HG02763 (cell line): Measurements from ENCODE around the gene PIP5K1B.
"Not testable (repeated sequence)": the region's sequence is repeated elsewhere in the genome, so short reads cannot be mapped to it uniquely, and the experiment has no call there.

Experiments
- ATAC-seq: cut with Tn5 transposase; IDR thresholded peaks from one replicate; pipeline ENCODE4 v1.9.1; 2021; ENCODE audit warnings: mild to moderate bottlenecking, moderate library complexity; ENCODE audit not compliant: unreplicated experiment

The PIP5K1B gene

DNA sequence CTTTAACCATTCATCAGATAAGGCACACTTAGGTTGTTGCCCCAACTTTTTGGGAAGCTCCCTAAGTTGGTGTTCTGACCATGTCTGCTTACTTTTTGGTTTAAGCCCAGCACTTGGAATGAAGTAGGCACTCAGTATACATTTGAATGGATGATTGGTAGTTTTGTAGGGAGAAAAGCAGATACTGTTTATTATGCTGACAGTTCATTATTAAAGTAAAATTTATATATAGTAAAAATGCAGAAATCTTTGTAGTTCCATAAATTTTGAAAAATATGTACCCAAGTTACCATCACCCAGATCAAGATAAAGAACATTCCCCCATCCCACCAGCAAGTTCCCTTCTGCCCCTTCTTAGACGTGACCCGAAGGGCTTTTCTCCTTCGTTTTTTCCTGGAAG lies 273.5 kb downstream of the PIP5K1B start:
- no peak for ATAC-seq

- ATAC-seq = no peak
These were observed 274.7 kb downstream of the PIP5K1B start for GRCh38 chr9:68979538-68980314.

DNA sequence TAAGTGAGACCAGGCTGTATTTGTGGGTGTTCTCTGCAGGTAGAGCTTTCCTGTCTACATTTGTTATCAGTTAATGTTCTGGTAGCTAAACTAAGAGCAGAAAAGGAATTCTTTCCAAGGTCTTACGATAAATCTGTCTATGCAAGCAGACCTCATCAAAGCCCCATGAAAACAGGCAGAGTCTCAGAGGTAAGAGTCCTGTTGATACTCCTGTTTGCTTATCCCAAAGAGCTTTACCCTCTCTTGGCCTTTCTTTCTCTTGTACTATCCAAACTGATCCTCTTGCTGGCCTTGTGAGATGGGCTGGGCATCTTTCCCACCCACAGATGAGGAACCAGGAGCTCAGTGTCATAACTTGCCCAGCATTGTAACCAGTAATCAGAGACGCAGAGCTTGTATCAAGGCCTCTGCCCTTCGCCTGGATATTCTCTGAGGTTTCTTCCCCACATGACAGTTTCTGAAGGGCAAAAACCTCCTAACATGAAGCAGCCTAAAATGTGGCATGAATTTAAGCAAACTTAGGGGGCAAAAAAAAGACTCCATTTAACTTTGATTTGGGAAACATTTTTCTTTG lies 275.4 kb downstream of the PIP5K1B start:
- no peak for ATAC-seq

DNA sequence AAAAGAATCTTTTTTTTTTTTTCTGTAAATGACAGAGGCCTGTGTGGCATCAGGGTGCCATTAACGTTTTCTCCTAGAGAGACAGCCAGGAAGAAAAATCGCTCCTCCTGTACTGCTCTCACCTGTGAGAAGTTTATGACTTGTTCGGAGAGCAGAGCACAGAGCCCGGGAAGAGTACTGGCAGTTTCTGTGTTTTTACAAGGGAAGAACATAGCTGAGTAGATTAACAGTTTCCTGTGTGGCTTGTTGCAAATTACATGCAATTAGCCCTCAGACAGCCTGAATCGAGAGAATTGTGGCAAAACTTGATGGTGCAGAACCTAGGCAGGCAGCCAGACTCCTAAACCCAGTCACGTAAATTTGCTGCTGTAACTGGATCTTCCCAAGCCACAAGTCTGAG lies 276.7 kb downstream of the PIP5K1B start:
- peak; percentile 40 for ATAC-seq

GRCh38 chr9:68983008-68983411 lies 278.0 kb downstream of the PIP5K1B start:
- ATAC-seq = peak; percentile 37

DNA sequence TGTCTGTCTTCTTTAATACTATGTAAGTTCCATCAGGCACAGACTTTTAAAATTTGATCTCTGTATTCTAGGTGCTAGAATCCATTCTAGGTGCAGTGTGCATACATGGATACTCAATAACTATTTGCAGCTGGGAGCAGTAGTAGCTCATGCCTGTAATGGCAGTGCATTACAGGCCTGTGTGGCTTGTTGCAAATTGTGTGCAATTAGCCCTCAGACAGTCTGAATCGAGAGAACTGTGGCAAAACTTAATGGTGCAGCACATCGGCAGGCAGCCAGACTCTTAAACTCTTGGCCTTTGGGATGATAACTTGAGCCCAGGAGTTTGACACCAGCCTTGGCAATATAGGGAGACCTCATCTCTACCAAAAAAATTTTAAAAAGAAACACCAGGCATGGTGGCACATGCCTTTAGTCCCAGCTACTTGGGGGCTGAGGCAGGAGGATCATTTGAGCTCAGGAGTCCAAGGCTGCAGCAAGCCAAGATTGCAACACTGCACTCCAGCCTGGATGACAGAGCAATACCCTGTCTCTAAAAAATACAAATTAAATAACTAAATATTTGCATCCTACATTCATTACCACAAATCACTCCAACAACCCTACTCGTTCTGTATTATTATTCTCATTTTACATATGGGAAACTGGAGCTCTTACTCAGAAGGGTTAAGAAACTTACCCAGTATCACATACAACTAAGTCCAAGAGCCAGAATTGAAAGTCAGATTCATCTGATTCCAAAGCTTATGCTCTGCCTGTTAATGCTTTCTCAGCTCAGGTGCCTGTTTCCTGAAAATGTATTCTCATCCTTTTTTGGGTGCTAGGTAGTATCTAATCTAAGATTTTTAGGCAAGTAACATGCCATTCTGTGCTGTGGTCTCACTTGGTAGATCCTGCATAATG lies 278.7 kb downstream of the PIP5K1B start:
- ATAC-seq = no peak

DNA sequence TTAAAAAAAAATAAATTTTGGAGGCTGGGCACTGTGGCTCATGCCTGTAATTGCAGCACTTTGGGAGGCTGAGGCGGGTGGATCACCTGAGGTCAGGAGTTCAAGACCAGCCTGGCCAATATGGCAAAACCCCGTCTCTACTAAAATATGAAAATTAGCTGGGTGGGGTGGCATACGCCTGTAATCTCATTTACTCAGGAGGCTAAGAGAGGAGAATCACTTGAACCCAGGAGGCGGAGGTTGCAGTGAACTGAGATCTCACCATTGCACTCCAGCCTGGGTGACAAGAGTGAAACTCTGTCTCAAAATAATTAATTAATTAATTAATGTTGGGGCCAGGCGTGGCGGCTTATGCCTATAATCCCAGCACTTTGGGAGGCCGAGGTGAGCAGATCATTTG lies 281.9 kb downstream of the PIP5K1B start:
- ATAC-seq = not testable (repeated sequence)

DNA sequence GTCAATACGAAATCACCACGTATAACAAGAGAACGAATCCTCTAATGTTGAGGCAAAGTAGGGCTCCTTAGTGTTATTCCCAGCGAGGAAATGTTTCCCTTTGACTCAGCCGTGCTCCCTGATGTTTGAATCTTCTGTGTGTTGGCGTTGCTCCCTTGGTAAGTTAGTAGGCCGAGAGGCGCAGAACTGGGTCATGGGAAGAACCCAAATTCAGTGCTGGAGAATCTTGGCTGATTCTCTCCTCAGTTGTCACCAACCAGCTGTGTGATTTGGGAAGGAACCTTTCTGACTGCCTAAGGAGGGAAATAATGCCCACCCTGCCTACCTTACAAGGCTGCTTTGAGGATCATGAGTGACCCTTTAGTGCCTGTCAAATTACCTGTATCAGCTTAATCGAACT lies 286.4 kb downstream of the PIP5K1B start:
- no peak for ATAC-seq

GRCh38 chr9:68995776-68996175 lies 290.7 kb downstream of the PIP5K1B start:
- no peak for ATAC-seq

DNA sequence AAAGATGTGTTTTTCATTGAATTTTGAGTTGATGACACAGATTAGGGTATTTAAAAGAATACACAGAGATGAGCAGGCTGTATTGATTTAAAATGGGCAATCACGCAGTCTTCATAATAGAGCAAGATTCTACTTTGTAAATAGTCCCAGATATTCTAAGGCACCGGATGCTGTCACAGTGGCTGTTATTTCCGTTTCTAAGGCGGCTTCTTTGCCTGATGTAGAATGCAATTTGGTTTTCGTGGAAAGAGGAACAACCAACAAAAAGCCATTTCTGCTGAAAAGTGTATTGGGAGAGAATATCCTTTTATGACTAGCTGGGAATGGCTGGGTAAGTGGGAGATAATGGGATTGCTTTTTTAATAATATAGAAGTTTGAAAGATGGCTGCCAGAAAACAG lies 291.4 kb downstream of the PIP5K1B start:
- no peak for ATAC-seq

- ATAC-seq = no peak
These were observed 292.6 kb downstream of the PIP5K1B start for GRCh38 chr9:68997666-68998065.

DNA sequence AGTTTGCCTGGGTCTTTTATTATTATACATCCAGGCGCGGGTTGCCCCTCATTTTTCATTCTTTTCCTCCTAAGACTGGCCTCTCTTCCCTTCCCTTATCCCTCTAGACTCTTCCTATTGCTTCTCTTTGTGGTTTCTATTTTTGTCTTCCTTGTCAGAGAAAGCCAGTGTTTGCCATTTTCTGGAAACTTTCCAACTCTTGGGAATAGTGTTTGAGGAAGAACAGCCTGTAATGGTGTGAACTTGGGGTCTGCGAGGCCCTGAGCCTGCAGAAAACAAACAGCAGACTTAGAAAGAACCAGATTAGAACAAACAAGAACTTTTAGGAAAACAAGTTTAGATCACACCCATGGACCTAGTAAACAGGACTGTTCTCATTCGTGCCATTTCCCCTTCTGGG lies 293.3 kb downstream of the PIP5K1B start:
- ATAC-seq = no peak

DNA sequence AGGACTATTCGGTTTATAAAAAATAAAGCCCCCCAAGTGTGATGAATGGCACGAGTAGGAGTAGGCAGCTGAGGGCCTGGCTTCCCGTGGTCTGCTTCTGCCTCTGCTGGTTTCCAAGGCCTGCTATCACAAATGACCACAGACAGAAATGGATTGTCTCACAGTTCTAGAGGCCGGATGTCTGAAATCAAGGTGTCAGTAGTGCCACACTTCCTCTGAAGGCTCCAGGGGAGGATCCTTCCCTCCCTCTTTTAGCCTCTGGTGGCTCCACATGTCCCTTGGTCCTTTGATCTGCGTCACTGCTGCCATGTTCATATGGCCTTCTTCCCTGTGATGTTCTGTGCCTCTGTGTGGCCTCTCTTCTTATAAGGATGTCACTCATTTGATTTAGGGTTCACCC lies 293.8 kb downstream of the PIP5K1B start:
- ATAC-seq = no peak

DNA sequence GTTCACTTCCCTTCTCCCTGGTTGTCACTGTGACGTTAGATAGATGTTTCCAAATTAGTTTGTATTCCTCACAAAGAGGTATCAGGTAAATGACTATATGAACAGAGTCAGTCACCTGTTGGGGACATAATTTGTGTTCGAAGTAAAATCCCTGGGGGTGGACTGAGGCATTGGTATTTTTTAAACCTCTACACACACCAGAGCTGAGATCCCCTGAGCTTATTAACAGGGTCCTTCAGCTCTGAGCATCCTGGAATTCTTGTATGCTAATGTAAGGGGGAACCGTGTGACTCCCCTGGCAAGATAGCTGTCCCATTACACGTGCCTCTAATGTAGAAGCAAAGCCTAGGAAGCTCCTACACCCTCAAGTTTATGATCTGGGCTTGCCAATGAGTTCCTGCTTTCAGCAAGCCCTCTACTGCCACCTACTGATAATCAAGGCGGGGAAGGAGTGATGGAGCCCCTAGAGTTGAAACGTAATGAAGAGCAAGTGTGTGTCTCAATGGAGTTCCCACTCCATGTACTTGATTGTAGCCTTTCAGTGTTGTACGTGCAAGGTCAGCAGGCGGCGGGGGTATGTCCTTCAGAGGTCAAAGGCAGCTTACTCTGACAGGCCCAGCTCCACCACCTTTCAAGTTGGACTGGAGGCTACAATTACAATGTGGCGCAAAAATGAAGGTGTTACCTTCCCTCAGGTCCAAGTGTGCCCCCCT lies 294.5 kb downstream of the PIP5K1B start:
- ATAC-seq = peak; percentile 84

DNA sequence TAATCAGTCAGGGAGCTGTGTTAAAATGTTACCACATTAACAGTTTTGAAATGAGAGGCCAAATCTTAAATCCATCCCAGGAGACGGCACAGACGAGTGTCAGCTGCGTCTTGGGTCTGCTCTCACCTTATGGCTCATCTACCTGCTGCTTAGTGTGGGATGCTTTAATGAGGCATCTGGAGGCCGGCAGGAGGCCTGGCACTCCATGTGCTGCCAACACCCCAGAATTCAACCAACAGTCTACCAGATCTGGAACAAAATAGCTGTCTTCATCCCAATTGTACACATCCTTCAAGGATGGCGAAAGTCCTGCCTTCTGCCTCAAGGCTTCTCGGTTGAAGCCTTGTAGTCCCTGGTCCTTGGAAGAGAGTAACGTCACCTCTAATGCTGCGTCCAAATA lies 296.9 kb downstream of the PIP5K1B start:
- no peak for ATAC-seq

- ATAC-seq = no peak
These were observed 298.0 kb downstream of the PIP5K1B start for GRCh38 chr9:69003051-69003450.

GRCh38 chr9:69004836-69005235 lies 299.8 kb downstream of the PIP5K1B start:
- ATAC-seq = no peak

- no peak for ATAC-seq
These were observed 304.7 kb downstream of the PIP5K1B start for GRCh38 chr9:69009708-69010107.

DNA sequence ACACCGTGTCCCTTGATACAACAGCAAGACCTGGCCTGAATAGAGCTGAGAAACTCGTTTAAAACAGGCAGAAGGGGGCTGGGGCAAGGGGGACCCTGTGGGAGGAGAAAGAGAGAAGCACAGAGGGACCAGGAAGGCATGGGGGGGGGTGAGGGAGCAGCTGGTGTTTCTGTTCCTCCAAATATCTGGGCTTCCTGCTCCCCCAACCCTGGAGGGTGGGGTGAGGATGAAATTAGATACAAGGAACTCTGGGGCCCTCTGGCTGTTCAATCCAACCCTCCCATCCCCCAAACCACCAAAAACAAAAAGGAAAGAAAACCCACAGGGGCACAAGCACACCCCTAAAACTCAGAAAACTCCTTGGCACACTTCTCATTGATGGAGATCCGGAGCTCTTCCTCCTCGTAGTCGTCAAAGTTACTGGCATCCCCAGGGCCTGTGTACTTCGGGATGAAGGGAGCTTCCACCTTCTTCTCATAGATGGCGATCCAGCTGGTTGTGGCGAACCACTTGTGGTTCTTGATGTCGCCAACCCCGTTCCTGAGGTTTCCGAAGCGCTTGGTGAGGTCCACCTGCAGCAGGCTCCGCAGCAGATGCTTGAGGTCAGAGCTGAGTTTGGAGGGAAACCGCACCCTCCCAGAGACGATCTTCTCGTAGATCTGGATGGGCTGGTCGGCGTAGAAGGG lies 307.8 kb downstream of the PIP5K1B start:
- no peak for ATAC-seq

GRCh38 chr9:69013382-69013727 lies 308.3 kb downstream of the PIP5K1B start:
- ATAC-seq = no peak

- ATAC-seq = no peak
These were observed 309.0 kb downstream of the PIP5K1B start, which contains the start of gene PRKACG for GRCh38 chr9:69014013-69014412. PRKACG (minus strand) TSS chr9:69014113; CDS start chr9:69014092, 21 bp downstream.
